IPS-18c (cell line): ENCODE data around the gene NDUFAF8.

ENCODE experiments used
- H3K4me3 ChIP-seq: 2 replicates; pipeline ENCODE4 v1.7.0; 2013; ENCODE audit warnings: low read depth, mild to moderate bottlenecking, low read length, moderate library complexity; ENCODE audit not compliant: insufficient read depth
- H3K9me3 ChIP-seq: one replicate; pipeline ENCODE4 v1.6.1; 2013; ENCODE audit warnings: mild to moderate bottlenecking, low read length, moderate library complexity; ENCODE audit not compliant: control insufficient read depth, insufficient read depth

NDUFAF8 gene

DNA sequence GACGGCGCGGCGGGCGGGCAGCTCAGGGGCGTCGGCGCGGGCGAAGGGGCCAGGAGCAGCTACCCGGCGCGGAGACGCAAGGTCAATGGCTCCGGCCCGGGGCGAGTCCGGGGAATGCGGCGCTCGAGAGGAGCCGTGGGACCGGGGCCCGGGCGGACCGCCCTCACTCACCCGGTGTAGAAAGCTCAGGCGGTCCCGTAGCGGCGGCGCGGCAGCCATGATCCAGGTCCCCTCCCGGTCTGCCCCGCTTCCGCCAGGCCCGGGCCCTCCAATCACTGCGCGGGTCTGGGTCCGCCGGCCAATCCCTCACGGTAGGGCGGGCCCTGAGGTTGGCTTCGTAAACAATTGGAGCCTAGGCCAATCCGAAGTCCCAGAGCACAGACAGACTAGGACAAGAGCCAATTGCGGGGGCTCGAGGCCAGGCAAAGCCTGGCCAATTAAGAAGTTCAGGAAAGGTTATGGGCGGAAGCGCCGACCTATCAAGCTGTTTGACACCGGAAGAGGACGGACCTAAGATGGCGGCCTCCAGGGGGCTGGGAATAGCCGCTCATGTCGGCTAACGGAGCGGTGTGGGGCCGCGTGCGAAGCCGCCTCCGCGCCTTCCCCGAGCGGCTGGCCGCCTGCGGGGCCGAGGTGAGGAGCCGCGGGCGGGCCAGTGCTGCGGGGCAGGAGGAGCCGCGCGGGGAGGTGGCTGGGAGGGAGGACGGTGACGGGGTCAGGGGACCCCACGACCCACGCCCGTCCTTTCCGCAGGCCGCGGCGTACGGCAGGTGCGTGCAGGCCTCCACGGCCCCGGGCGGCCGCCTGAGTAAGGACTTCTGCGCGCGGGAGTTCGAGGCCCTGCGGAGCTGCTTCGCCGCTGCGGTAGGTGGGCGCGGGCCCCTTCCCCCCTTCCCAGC lies at the start of gene NDUFAF8, which contains the start of gene TEPSIN:
Gene NDUFAF8, plus strand, starts transcription at position 504 of the 899 bp plus-strand sequence. Its CDS starts 46 bp downstream, at position 550.
Gene TEPSIN, minus strand, starts transcription at position 241 of the 899 bp plus-strand sequence. Its CDS starts 22 bp downstream, at position 219.
- Histone ChIP-seq H3K9me3 (no peaks in the 10 kb centered on the region), H3K4me3 (peak within 1 kb of the TSS; percentile 95)

- Histone ChIP-seq H3K9me3 (no peaks in the 10 kb centered on the region), H3K4me3 (no peak overlapping the region)
Observed at GRCh38 chr17:81189670-81190530, 49.2 kb upstream of the NDUFAF8 start.

- no peak overlapping the region for H3K4me3 ChIP-seq
- H3K9me3 ChIP-seq: no peaks in the 10 kb centered on the region
Observed at GRCh38 chr17:81190591-81190990, 48.5 kb upstream of the NDUFAF8 start.

GRCh38 chr17:81191116-81191515 lies 48.0 kb upstream of the NDUFAF8 start:
- H3K4me3 ChIP-seq: no peak overlapping the region
- no peaks in the 10 kb centered on the region for H3K9me3 ChIP-seq

GRCh38 chr17:81191646-81192045 lies 47.5 kb upstream of the NDUFAF8 start:
- Histone ChIP-seq H3K9me3 (no peaks in the 10 kb centered on the region), H3K4me3 (no peak overlapping the region)

DNA sequence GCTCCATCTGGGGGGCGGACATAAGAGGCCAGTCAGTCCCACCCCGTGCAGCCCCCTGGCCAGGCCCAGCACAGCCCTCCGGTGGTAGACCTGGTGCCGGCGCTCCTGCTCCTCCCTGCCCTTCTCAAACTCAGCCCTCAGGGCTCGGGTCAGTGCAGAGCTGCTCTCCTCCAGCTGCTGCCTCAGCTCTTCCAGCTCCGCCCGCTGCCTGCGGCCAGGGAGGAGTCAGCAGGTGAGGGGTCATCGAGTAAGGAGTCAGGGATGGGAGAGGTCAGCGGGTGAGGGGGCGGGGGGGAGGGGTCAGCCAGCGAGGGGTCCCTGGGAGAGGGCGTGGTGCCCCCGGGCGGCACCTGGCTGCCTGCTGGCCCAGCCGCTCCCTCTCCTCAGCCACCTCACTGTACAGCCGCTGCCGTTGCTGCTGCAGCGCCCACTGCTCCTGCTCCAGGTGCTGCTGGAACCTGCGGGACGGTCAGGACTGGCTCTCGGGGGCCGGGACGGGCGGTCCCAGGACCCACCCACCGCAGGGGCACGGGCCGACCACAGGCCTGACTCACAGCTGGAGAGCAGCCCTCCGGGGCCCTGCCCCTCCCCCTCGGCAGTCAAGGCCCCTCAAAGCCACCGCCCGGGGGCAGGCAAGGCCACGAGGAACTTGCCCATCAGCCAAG lies 46.6 kb upstream of the NDUFAF8 start:
- no peak overlapping the region for H3K4me3 ChIP-seq

DNA sequence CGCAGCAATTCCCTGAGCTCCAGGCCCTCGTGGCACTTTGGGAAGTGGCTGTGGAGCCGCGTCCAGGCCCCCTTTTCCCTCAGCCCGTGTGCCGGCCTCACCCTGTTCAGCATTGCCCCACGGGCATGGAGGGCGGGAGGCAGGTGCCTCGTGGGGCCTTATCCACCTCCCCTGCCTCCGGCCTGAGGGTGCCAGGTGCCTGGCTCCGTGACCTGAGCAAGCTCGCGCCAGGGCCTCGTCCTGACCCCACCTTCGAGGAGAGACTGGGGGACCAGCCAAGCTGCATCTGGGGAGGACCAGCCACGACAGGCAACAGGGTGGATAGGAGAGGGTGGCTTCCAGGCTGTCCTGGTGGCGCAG lies 46.1 kb upstream of the NDUFAF8 start:
- no peaks in the 10 kb centered on the region for H3K9me3 ChIP-seq
- H3K4me3 ChIP-seq: no peak overlapping the region

More for the DNA sequence above, 46.6 kb upstream of the NDUFAF8 start:
- H3K9me3 ChIP-seq: no peaks in the 10 kb centered on the region

DNA sequence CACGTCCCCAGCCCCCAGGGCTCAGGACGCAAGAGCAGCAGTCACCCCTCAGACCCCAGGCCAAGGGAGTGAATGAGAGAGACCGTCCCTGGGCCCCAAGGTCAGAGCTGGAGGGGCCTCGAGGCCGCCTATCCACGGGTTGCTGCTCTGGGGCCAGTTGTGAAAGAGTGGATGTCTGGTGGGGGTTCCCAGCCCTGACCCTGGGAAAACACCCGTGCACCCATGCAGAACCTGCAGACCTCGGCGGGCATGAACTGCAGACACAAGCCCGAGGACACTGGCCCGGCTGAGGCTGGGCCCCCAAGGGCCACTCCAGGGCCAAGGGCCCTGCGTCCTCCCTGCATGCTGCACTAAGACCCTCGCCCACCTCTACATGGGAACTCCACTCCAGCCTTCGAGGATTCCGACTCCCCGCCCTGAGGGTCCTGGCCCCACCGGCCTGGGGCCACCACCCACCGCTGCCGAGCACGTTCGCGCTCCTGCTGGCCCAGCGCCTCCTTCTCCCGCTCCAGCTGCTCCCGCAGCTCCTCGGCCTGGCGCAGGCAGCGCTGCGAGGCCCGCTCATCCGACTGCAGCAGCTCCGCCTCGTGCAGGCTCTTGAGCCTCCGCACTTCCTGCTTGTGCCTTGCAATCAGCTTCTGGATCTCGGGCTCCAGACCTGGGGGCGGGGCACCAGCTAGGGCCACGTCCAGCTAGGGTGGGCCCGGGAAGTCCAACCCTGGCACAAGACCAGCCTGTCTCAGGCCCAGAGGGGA lies 45.5 kb upstream of the NDUFAF8 start:
- no peak overlapping the region for H3K4me3 ChIP-seq
- H3K9me3 ChIP-seq: no peaks in the 10 kb centered on the region

- H3K4me3 ChIP-seq: no peak overlapping the region
- H3K9me3 ChIP-seq: no peaks in the 10 kb centered on the region
Observed at GRCh38 chr17:81194225-81194760, 44.8 kb upstream of the NDUFAF8 start.

GRCh38 chr17:81194941-81195901 lies 43.9 kb upstream of the NDUFAF8 start:
- Histone ChIP-seq H3K9me3 (no peaks in the 10 kb centered on the region), H3K4me3 (no peak overlapping the region)

DNA sequence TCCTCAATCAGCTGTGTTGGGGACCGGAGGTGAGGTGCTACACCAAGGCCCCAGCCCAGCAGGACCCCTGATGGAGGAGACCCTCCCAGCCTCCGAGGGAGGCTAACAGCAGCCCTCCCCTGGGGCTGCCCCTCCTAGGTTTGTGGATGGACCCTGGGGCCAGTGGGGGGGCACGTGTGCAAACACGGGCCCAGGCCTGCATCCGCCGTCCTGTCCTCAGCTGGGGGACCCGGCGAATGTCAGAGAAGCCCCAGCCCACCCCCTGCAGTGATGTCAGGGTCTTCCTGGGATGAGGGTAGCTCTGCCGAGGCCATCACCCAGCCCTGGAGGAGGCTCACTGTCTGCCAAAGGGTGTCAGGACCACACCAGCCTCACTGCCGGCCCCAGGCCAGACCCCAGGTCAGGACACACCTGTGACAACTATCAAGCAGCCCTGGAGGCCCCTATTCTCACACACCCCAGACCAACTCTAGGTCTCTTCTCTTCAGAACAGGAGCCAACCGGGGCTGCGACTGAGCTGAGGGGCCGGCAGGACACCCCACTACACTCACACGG lies 43.1 kb upstream of the NDUFAF8 start:
- Histone ChIP-seq H3K4me3 (no peak overlapping the region), H3K9me3 (no peaks in the 10 kb centered on the region)

DNA sequence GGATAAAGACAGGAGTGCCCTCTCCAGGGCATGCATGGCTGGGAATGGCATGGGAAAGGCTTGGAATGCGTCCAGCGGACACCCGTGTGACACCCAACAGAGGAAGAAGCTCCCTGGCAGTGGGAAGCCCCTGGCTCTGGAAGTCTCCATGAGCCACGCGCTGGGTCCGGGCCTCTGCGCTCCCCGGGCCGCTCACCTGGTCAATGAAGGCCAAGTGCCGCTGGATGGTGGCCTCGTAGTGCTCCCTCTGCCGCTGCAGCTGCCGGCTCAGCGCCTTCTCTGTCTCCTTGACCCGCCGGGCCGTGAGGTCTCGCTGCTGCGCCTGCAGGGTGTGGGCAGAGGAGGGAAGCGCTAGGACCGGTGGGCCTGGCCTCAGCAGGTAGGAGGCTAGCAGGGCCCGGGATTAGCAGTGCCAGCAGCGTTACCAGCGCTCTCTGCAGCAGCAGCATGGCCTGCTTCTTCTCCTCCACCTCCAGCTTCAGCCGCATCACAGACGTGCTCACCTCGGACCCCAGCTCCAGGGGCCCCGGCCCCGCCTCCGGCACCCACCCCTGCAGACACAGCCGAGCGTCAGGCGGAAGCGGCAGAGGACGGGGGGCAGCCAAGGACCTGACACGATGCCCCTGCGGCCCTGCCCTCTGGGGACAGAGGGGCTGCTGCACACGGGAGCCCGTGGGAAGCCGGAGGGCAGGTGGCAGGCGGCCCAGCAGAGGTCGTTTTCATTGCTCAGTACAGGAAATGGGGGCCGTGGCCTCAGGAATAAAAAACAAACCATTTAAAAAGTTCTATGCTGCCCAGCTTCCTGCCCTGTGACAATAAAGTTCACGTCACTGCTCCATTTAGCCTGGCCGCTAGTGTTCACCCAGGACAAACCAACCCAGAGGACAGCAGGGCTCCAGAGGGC lies 42.4 kb upstream of the NDUFAF8 start:
- H3K9me3 ChIP-seq: no peaks in the 10 kb centered on the region
- H3K4me3 ChIP-seq: no peak overlapping the region

- Histone ChIP-seq H3K9me3 (no peaks in the 10 kb centered on the region), H3K4me3 (no peak overlapping the region)
Observed at GRCh38 chr17:81197409-81197795, 41.7 kb upstream of the NDUFAF8 start.

DNA sequence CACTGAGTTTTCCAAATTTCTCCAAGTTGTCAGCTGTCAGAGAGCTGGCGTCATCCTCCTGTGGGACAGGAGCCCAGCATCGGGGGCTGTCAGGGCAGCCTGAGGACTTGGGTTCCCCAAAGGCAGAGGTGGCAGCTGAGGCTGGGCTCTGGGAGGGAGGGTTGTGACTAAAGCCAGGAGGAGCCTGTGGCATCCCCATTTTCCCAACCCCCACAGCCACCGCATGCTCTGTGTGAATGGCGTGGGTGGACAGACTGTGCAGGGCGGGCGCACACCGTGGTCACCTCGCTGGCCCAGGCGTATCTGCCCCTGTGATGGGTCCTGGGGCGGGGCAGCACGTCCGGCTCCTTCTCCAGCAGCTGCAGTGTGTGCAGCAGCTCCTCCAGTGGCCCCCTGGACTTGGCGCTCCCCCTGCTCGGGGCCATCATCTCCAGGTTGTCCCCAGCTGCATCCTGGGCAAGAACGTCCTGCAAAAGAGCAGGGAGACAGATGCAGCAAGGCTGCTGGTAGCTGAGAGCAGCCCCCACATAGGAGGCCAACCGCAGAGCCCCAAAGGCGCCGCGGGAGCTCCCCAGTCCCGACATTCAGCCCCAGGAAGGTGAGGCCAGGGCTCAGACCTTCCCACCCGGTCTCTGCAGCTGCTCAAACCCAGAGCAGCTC lies 41.2 kb upstream of the NDUFAF8 start:
- no peak overlapping the region for H3K4me3 ChIP-seq

More for the DNA sequence above, 41.2 kb upstream of the NDUFAF8 start:
- H3K9me3 ChIP-seq: no peaks in the 10 kb centered on the region
